ENCODE results near the gene TLE4.

TLE4 gene

GRCh38 chr9:79699479-79699878, 127.7 kb downstream of the TLE4 start:
- H3K4me3 ChIP-seq (ENCODE audit: low read depth, low read length): no peak overlapping the region
- DNase-seq (ENCODE audit: low read depth): no peak
- TF ChIP-seq CTCF (IDR thresholded peaks at IDR 0.05; ENCODE audit: insufficient read depth, low read depth, low read length, missing control alignments): no peak

- no peak overlapping the region for H3K4me3 ChIP-seq (ENCODE audit: low read depth, low read length)
- DNase-seq (ENCODE audit: low read depth): no peak
- TF ChIP-seq CTCF (IDR thresholded peaks at IDR 0.05; ENCODE audit: insufficient read depth, low read depth, low read length, missing control alignments): no peak
Observed at GRCh38 chr9:79700607-79701360, 129.0 kb downstream of the TLE4 start.

- no peak overlapping the region for H3K4me3 ChIP-seq (ENCODE audit: low read depth, low read length)
- TF ChIP-seq CTCF (IDR thresholded peaks at IDR 0.05; ENCODE audit: insufficient read depth, low read depth, low read length, missing control alignments): no peak
- no peak for DNase-seq (ENCODE audit: low read depth)
Observed at GRCh38 chr9:79701651-79702050, 129.9 kb downstream of the TLE4 start.

GRCh38 chr9:79705704-79706103, 133.9 kb downstream of the TLE4 start:
- TF ChIP-seq CTCF (IDR thresholded peaks at IDR 0.05; ENCODE audit: insufficient read depth, low read depth, low read length, missing control alignments): no peak
- DNase-seq (ENCODE audit: low read depth): no peak
- no peak overlapping the region for H3K4me3 ChIP-seq (ENCODE audit: low read depth, low read length)

GRCh38 chr9:79706512-79706911, 134.7 kb downstream of the TLE4 start:
- H3K4me3 ChIP-seq (ENCODE audit: low read depth, low read length): no peak overlapping the region
- no peak for DNase-seq (ENCODE audit: low read depth)
- no peak for TF ChIP-seq CTCF (IDR thresholded peaks at IDR 0.05; ENCODE audit: insufficient read depth, low read depth, low read length, missing control alignments)

- TF ChIP-seq CTCF (IDR thresholded peaks at IDR 0.05; ENCODE audit: insufficient read depth, low read depth, low read length, missing control alignments): no peak
- no peak for DNase-seq (ENCODE audit: low read depth)
- H3K4me3 ChIP-seq (ENCODE audit: low read depth, low read length): no peak overlapping the region
Observed at GRCh38 chr9:79707589-79707988, 135.8 kb downstream of the TLE4 start.

GRCh38 chr9:79708541-79708940, 136.8 kb downstream of the TLE4 start:
- TF ChIP-seq CTCF (IDR thresholded peaks at IDR 0.05; ENCODE audit: insufficient read depth, low read depth, low read length, missing control alignments): no peak
- DNase-seq (ENCODE audit: low read depth): no peak
- H3K4me3 ChIP-seq (ENCODE audit: low read depth, low read length): no peak overlapping the region
